H9 (cell line): ENCODE measurements around the gene SCARF1. TPM values are rescaled to one million over a fixed set of nuclear protein-coding genes. Genes with fewer than 3 reads are reported as not detected.

Experiments
- DNase-seq: peaks from one replicate; pipeline ENCODE4 v3.0.0-alpha.2; 2017
- H2AFZ ChIP-seq: one replicate; pipeline ENCODE4 v1.6.1; 2013; ENCODE audit warnings: mild to moderate bottlenecking, low read length, control low read depth, moderate library complexity
- H2AK5ac ChIP-seq: 2 replicates; pipeline ENCODE4 v1.6.1; 2013; ENCODE audit warnings: low read length, control low read depth, mixed read lengths; ENCODE audit not compliant: insufficient read length
- H2BK120ac ChIP-seq: one replicate; pipeline ENCODE4 v1.6.1; 2013; ENCODE audit warnings: low read depth, mild to moderate bottlenecking, low read length, control low read depth, inconsistent platforms; ENCODE audit not compliant: poor library complexity, severe bottlenecking
- H2BK12ac ChIP-seq: 2 replicates; pipeline ENCODE4 v1.6.1; 2013; ENCODE audit warnings: low read length, control low read depth, mixed read lengths, low read depth; ENCODE audit not compliant: insufficient read length
- H2BK15ac ChIP-seq: 2 replicates; pipeline ENCODE4 v1.6.1; 2013; ENCODE audit warnings: low read depth, low read length, control low read depth
- H2BK20ac ChIP-seq: one replicate; pipeline ENCODE4 v1.6.1; 2013; ENCODE audit warnings: low read depth, mild to moderate bottlenecking, low read length, control low read depth, inconsistent platforms; ENCODE audit not compliant: poor library complexity, severe bottlenecking
- H2BK5ac ChIP-seq: 2 replicates; pipeline ENCODE4 v1.6.1; 2013; ENCODE audit warnings: low read length, control low read depth, mixed read lengths; ENCODE audit not compliant: insufficient read length
- H3K14ac ChIP-seq: 2 replicates; pipeline ENCODE4 v1.6.1; 2013; ENCODE audit warnings: low read length, control low read depth; ENCODE audit not compliant: insufficient read depth
- H3K18ac ChIP-seq: 2 replicates; pipeline ENCODE4 v1.6.1; 2013; ENCODE audit warnings: low read depth, mild to moderate bottlenecking, mixed read lengths, low read length, control low read depth; ENCODE audit not compliant: insufficient read length
- H3K23ac ChIP-seq: 2 replicates; pipeline ENCODE4 v1.6.1; 2013; ENCODE audit warnings: low read length, control low read depth, mixed read lengths, low read depth; ENCODE audit not compliant: insufficient read length
- H3K23me2 ChIP-seq: 2 replicates; pipeline ENCODE4 v1.6.1; 2013; ENCODE audit warnings: low read depth, mild to moderate bottlenecking, mixed read lengths, low read length, control low read depth; ENCODE audit not compliant: insufficient read length, poor library complexity, severe bottlenecking
- H3K27ac ChIP-seq: 2 replicates; pipeline ENCODE4 v1.5.1; 2013; ENCODE audit warnings: low read length, control low read depth, mixed read lengths, low read depth; ENCODE audit not compliant: insufficient read length
- H3K27me3 ChIP-seq: 2 replicates; pipeline ENCODE4 v1.6.1; 2013; ENCODE audit warnings: low read length, control low read depth, inconsistent platforms; ENCODE audit not compliant: insufficient read depth
- H3K4ac ChIP-seq: 2 replicates; pipeline ENCODE4 v1.6.1; 2013; ENCODE audit warnings: low read depth, mild to moderate bottlenecking, control low read depth, inconsistent platforms, low read length, moderate library complexity
- H3K4me1 ChIP-seq: 2 replicates; pipeline ENCODE4 v1.6.1; 2013; ENCODE audit warnings: low read length, control low read depth, inconsistent platforms; ENCODE audit not compliant: insufficient read depth
- H3K4me2 ChIP-seq: 2 replicates; pipeline ENCODE4 v1.6.1; 2013; ENCODE audit warnings: low read length, control low read depth, mixed read lengths; ENCODE audit not compliant: insufficient read length, insufficient read depth
- H3K56ac ChIP-seq: 2 replicates; pipeline ENCODE4 v1.6.1; 2013; ENCODE audit warnings: low read depth, mild to moderate bottlenecking, mixed read lengths, low read length, control low read depth; ENCODE audit not compliant: insufficient read length
- H3K79me1 ChIP-seq: 2 replicates; pipeline ENCODE4 v1.6.1; 2013; ENCODE audit warnings: low read depth, mild to moderate bottlenecking, moderate library complexity, low read length, control low read depth, inconsistent platforms; ENCODE audit not compliant: insufficient read depth, poor library complexity, severe bottlenecking
- H3K79me2 ChIP-seq: 2 replicates; pipeline ENCODE4 v1.6.1; 2013; ENCODE audit warnings: low read length, control low read depth, inconsistent platforms; ENCODE audit not compliant: insufficient read depth
- H3K9ac ChIP-seq: 2 replicates; pipeline ENCODE4 v1.6.1; 2013; ENCODE audit warnings: low read length, control low read depth, mixed read lengths; ENCODE audit not compliant: insufficient read length; ENCODE audit errors: extremely low read depth
- H3K9me3 ChIP-seq: one replicate; pipeline ENCODE4 v1.6.1; 2013; ENCODE audit warnings: low read depth, low read length, inconsistent platforms; ENCODE audit not compliant: control insufficient read depth
- H3T11ph ChIP-seq: one replicate; pipeline ENCODE4 v1.6.1; 2013; ENCODE audit warnings: mild to moderate bottlenecking, low read length, control low read depth, inconsistent platforms
- H4K20me1 ChIP-seq: one replicate; pipeline ENCODE4 v1.6.1; 2013; ENCODE audit not compliant: control insufficient read depth, insufficient read length, insufficient read depth
- H4K5ac ChIP-seq: 2 replicates; pipeline ENCODE4 v1.6.1; 2013; ENCODE audit warnings: low read depth, mild to moderate bottlenecking, mixed read lengths, low read length, control low read depth; ENCODE audit not compliant: insufficient read length
- H4K8ac ChIP-seq: replicated peaks from 2 replicates; pipeline ENCODE4 v1.6.1; 2013; ENCODE audit warnings: low read length, control low read depth, mixed read lengths, low read depth; ENCODE audit not compliant: insufficient read length
- H4K91ac ChIP-seq: 2 replicates; pipeline ENCODE4 v1.6.1; 2013; ENCODE audit warnings: low read depth, mild to moderate bottlenecking, moderate library complexity, mixed read lengths, low read length, control low read depth; ENCODE audit not compliant: insufficient read length
- H3K27ac Mint-ChIP-seq, 3 experiments: 2 replicates in 2 of 3; 3 replicates in 1 of 3; pipeline ENCODE4 v1.8.0; 2020 to 2021; ENCODE audit warnings: mixed read lengths in 3 of 3, mild to moderate bottlenecking in 1 of 3, moderate library complexity in 1 of 3
- H3K27me3 Mint-ChIP-seq: 2 replicates; pipeline ENCODE4 v1.8.0; 2021; ENCODE audit warnings: low read depth, mild to moderate bottlenecking, moderate library complexity, mixed read lengths
- H3K36me3 Mint-ChIP-seq, 3 experiments: 2 replicates in 2 of 3; 3 replicates in 1 of 3; pipeline ENCODE4 v1.8.0; 2020 to 2021; ENCODE audit warnings: low read depth in 3 of 3, mixed read lengths in 3 of 3; ENCODE audit not compliant: insufficient read depth in 1 of 3
- H3K4me1 Mint-ChIP-seq, 2 experiments: 2 replicates each; pipeline ENCODE4 v1.8.0; 2020; ENCODE audit warnings: mixed read lengths in 2 of 2
- H3K4me3 Mint-ChIP-seq, 2 experiments: 2 replicates in 1 of 2; 3 replicates in 1 of 2; pipeline ENCODE4 v1.8.0; 2020 to 2021; ENCODE audit warnings: mild to moderate bottlenecking in 2 of 2, mixed read lengths in 2 of 2, moderate library complexity in 1 of 2
- H3K9me3 Mint-ChIP-seq, 2 experiments: 2 replicates in 1 of 2; 3 replicates in 1 of 2; pipeline ENCODE4 v1.8.0; 2020; ENCODE audit warnings: mild to moderate bottlenecking in 2 of 2, mixed read lengths in 2 of 2, moderate library complexity in 1 of 2
- CTCF ChIP-seq: fragments of 200-600 bp; sonication (generic); conservative IDR thresholded peaks from 3 replicates; pipeline ENCODE4 v1.8.0; 2021; ENCODE audit warnings: antibody characterized with exemption, mild to moderate bottlenecking
- WGBS: extraction: QIAGEN DNeasy Blood & Tissue Kit; methylation state at CpG from one replicate; pipeline ENCODE4 v1.1.7; 2013; ENCODE audit warnings: missing lambda C conversion rate, low lambda C conversion rate, mixed read lengths; ENCODE audit not compliant: insufficient read length; ENCODE audit errors: extremely low coverage; 5-methylcytosine and 5-hydroxymethylcytosine counted together
- total RNA-seq: library from RNA; stranded (reverse); gene quantifications from 2 replicates; pipeline ENCODE4 v1.2.1, GENCODE V29; 2021

The SCARF1 gene
- total RNA-seq, 1 experiment from 2014 or later: 2.4 TPM

- WGBS: no CpG with 5 or more reads among the region's 7 CpGs
- Mint-ChIP-seq H3K27ac (no peak overlapping the region; a peak in 1 of 7 replicates), H3K36me3 (peaks cover 2 to 4% (median 2%) of the 10 kb centered on the region in 3 experiments; a peak in 3 of 7 replicates), H3K4me1 (peaks cover 5 to 12% of the 10 kb centered on the region in 2 experiments), H3K27me3 (no peaks in the 10 kb centered on the region), H3K4me3 (no peak overlapping the region), H3K9me3 (no peaks in the 10 kb centered on the region)
- no peak overlapping the region for H2BK5ac ChIP-seq
- no peak overlapping the region for H2BK15ac ChIP-seq
- no peak overlapping the region for H3K9ac ChIP-seq
- H3K23me2 ChIP-seq: no peaks in the 10 kb centered on the region
- H3K4me2 ChIP-seq: no peak overlapping the region
- H3K79me1 ChIP-seq: no peaks in the 10 kb centered on the region
- H3K79me2 ChIP-seq: no peaks in the 10 kb centered on the region
- no peak overlapping the region for H3T11ph ChIP-seq
- H3K9me3 ChIP-seq: no peaks in the 10 kb centered on the region
- H3K4ac ChIP-seq: no peak overlapping the region
- H2BK12ac ChIP-seq: no peak overlapping the region
- no peak for DNase-seq
- H3K23ac ChIP-seq: no peak overlapping the region
- H3K27ac ChIP-seq: no peak overlapping the region
- H4K8ac ChIP-seq: no peak overlapping the region
- H3K27me3 ChIP-seq: no peaks in the 10 kb centered on the region
- no peak overlapping the region for H2BK20ac ChIP-seq
- no peak overlapping the region for H3K56ac ChIP-seq
- no peaks in the 10 kb centered on the region for H4K20me1 ChIP-seq
- H4K5ac ChIP-seq: no peak overlapping the region
- peaks cover 5% of the 10 kb centered on the region; the same call in 1 of the 2 replicates for H3K4me1 ChIP-seq
- no peak overlapping the region for H4K91ac ChIP-seq
- no peak overlapping the region for H2AFZ ChIP-seq
- TF ChIP-seq CTCF: no peak
- no peak overlapping the region for H3K14ac ChIP-seq
- no peak overlapping the region for H3K18ac ChIP-seq
- no peak overlapping the region for H2AK5ac ChIP-seq
- H2BK120ac ChIP-seq: no peak overlapping the region
Measured at GRCh38 chr17:1608676-1609075, 36.9 kb downstream of the SCARF1 start.
